Lower leg skin (tissue), 3 donors: ENCODE data around the gene STK4.

Experiments used
- CTCF ChIP-seq, 3 donors: fragments of 450-650 bp; IDR thresholded peaks; one replicate each; pipeline ENCODE4 v1.5.1; 2016; ENCODE audit warnings: antibody characterized with exemption in 3 of 3, mild to moderate bottlenecking in 3 of 3, moderate library complexity in 2 of 3
- POLR2A ChIP-seq, 2 donors: fragments of 450-650 bp; IDR thresholded peaks; one replicate each; pipeline ENCODE4 v1.6.1; 2016 to 2017; ENCODE audit warnings: antibody characterized with exemption in 2 of 2, mild to moderate bottlenecking in 1 of 2, moderate library complexity in 1 of 2

GRCh38 chr20:45115829-45116228 lies 149.5 kb downstream of the STK4 start:
- TF ChIP-seq CTCF (IDR thresholded peaks at IDR 0.05): no peak
- TF ChIP-seq POLR2A (IDR thresholded peaks at IDR 0.05): no peak
